ENCODE results near the gene HPCAL4. TPM values are rescaled to one million over a fixed set of nuclear protein-coding genes. Genes with fewer than 3 reads are reported as not detected.

Gene HPCAL4
- total and polyA plus RNA-seq, 12 donors: 0.07 to 3.7 (median 0.22) TPM

DNA sequence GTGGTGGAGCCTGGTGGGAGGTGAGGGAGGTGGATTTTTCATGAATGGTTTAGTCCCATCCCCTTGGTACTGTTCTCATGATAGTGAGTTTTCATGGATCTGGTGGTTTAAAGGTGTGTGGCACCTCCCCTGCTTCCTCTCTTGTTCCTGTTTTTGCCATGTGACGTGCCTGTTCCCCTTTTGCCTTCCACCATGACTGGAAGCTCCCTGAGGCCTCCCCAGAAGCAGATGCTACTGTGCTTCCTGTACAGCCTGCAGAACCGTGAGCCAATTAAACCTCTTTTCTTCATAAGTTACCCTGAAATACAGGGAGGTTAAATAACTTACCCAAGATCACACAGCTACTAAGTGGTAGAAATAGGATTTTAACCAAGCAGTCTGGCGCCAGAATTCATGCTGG is 47.5 kb downstream of the HPCAL4 start:
- H3K36me3 ChIP-seq: no peaks in the 10 kb centered on the region
- WGBS, 2 donors: 93 to 97% methylated on average over 3 of the region's 3 CpGs
- H3K27ac ChIP-seq: peak overlapping the region in 5 of 10 donors; percentile 14 to 73 (median 65)
- H3K4me1 ChIP-seq: peaks cover 10 to 56% (median 28%) of the 10 kb centered on the region in 9 donors
- DNase-seq: no peak
- intact Hi-C loops (cut with DNase I): no loop called here
- no peak for ATAC-seq
- no peak overlapping the region for H3K4me3 ChIP-seq
- peaks cover 0 to 23% (median 4%) of the 10 kb centered on the region in 7 donors for H3K27me3 ChIP-seq
- TF ChIP-seq, protein P1, sequence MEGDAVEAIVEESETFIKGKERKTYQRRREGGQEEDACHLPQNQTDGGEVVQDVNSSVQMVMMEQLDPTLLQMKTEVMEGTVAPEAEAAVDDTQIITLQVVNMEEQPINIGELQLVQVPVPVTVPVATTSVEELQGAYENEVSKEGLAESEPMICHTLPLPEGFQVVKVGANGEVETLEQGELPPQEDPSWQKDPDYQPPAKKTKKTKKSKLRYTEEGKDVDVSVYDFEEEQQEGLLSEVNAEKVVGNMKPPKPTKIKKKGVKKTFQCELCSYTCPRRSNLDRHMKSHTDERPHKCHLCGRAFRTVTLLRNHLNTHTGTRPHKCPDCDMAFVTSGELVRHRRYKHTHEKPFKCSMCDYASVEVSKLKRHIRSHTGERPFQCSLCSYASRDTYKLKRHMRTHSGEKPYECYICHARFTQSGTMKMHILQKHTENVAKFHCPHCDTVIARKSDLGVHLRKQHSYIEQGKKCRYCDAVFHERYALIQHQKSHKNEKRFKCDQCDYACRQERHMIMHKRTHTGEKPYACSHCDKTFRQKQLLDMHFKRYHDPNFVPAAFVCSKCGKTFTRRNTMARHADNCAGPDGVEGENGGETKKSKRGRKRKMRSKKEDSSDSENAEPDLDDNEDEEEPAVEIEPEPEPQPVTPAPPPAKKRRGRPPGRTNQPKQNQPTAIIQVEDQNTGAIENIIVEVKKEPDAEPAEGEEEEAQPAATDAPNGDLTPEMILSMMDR (IDR thresholded peaks at IDR 0.05): no peak
- peaks cover 0 to 3% (median 0%) of the 10 kb centered on the region in 11 donors for H3K9me3 ChIP-seq

DNA sequence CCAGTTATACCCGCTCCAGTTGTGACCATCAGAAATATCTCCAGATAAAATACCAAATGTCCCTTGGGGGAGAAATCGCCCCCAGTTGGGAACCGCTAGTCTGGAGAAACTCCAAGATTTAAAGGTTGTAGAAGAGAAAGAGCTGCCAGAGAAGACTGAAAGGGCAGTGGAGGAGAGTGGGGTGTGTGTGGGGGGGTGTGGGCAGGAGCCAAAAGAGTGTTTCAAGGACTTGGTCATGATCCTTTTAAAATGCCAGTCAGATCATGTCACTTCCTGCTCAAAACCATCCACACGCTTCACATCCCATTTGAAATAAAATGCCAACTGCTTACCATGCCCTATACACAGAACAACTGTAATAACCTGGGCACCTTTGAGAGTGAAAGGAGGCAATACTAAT is 48.4 kb downstream of the HPCAL4 start:
- 40 to 43% methylated on average over 4 of the region's 4 CpGs for WGBS, 2 donors
- intact Hi-C loops (cut with DNase I): no loop called here
- H3K27ac ChIP-seq: peak overlapping the region in 7 of 10 donors; percentile 29 to 73 (median 50)
- no peaks in the 10 kb centered on the region for H3K36me3 ChIP-seq
- ATAC-seq: peak in 1 of 8 donors; percentile 39
- TF ChIP-seq, protein P1 (IDR thresholded peaks at IDR 0.05): no peak
- peaks cover 1 to 48% (median 22%) of the 10 kb centered on the region in 9 donors for H3K4me1 ChIP-seq
- peaks cover 0 to 3% (median 0%) of the 10 kb centered on the region in 11 donors for H3K9me3 ChIP-seq
- peaks cover 0 to 32% (median 4%) of the 10 kb centered on the region in 7 donors for H3K27me3 ChIP-seq
- peak in 1 of 2 donors; percentile 40 for DNase-seq
- H3K4me3 ChIP-seq: no peak overlapping the region

DNA sequence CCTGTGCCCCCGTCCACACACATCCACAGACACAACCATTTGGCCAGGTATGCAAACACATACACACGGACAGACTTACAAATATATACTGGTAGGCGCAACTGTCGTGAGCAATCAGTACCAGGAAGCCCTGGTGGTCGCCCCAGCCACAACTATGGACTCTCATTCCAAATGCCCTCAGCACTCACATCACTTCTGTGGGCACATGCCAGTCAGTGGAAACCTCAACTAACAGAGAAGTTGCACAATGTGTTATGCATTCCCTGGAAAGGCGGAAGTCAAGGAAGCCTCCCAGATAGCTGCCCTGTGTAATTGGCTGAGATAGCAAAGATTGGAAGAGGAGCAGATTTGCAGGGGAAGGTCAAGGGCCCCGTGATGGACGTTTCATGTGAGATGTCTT is 50.4 kb downstream of the HPCAL4 start:
- DNase-seq: no peak

DNA sequence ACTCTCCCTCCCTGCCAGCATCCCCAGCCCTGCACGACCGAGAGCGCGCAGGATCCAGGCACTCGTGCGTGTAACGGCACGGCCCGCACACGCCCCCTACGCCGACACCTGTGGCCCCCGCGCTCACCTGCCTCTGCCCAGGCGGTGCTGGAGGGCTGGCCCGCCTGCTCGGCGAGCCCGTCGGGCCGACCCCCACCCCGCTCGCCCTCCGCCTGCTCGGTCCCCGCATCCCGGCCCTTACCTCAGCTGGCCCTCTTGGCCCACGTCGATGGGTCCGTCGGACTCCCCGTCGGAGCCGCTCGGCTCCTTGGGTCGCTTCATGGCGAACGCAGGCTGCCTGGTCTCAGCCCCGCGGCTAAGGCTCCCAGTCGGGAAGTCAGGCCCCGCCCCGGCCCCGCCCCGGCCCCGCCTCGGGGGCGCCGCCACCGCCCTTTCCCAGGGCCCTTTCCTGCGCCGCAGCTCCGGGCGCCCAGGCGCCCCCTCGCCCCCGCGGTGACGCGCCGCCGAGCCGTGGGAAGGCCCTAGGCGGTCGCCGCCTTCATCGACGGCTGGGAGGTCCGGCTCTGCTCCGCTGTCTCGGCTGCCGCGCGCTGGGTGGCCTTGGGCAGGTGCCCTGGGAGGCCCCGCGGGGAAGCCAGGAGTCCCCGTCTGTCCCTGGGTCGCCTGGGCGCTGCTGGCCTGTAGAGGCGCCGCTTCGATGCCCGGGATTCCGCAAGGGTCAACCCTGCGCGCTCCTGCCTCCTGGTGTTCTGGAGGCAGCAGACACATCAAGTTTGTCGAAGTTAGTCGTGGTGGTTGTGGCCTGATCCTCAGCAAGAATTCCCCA is 51.7 kb downstream of the HPCAL4 start, which contains the start of gene HEYL:
Gene HEYL (minus strand): TSS at position 339 of the 826 bp plus-strand sequence. CDS start 18 bp downstream, at position 321.
- Histone ChIP-seq H3K9me3 (peaks cover 0 to 3% (median 0%) of the 10 kb centered on the region in 11 donors), H3K27ac (peak within 1 kb of the TSS; percentile 60 to 96 (median 90)), H3K27me3 (peaks cover 0 to 47% (median 18%) of the 10 kb centered on the region in 7 donors), H3K4me3 (peak within 1 kb of the TSS; percentile 35 to 79 (median 66)), H3K36me3 (peaks cover 0 to 6% (median 0%) of the 10 kb centered on the region in 9 donors), H3K4me1 (peaks cover 0 to 35% (median 12%) of the 10 kb centered on the region in 9 donors)
- peak; percentile 69 to 92 (median 84) for ATAC-seq
- intact Hi-C loops (cut with DNase I): no loop called here
- WGBS, 2 donors: 8 to 10% methylated on average over 87 to 88 of the region's 88 CpGs
- peak; percentile 81 to 88 for DNase-seq
- TF ChIP-seq, protein P1 (IDR thresholded peaks at IDR 0.05): peak; percentile 5 to 59 (median 37)

More for the DNA sequence above, 50.4 kb downstream of the HPCAL4 start:
- Histone ChIP-seq H3K4me3 (no peak overlapping the region), H3K9me3 (peaks cover 0 to 3% (median 0%) of the 10 kb centered on the region in 11 donors), H3K27ac (peak overlapping the region in 6 of 10 donors; percentile 60 to 96 (median 92)), H3K4me1 (peaks cover 0 to 30% (median 9%) of the 10 kb centered on the region in 9 donors), H3K27me3 (peaks cover 0 to 47% (median 11%) of the 10 kb centered on the region in 7 donors), H3K36me3 (peaks cover 0 to 6% (median 0%) of the 10 kb centered on the region in 9 donors)
- TF ChIP-seq, protein P1 (IDR thresholded peaks at IDR 0.05): no peak
- ATAC-seq: no peak
- 91 to 97% methylated on average over 8 of the region's 8 CpGs for WGBS, 2 donors
- intact Hi-C loops (cut with DNase I): no loop called here

Measured in heart right ventricle (tissue), 16 donors.